Ectodermal cell (in vitro differentiated cells): ENCODE results near the gene TMEM89.

Experiments
- H3K27ac ChIP-seq: 2 replicates; pipeline ENCODE4 v1.7.0; 2013; ENCODE audit warnings: mild to moderate bottlenecking, low read depth, low read length; ENCODE audit not compliant: insufficient read depth, poor library complexity, severe bottlenecking
- H3K27me3 ChIP-seq: 2 replicates; pipeline ENCODE4 v1.7.0; 2013; ENCODE audit warnings: mild to moderate bottlenecking, low read length; ENCODE audit not compliant: insufficient read depth, control insufficient read depth, poor library complexity, severe bottlenecking
- H3K36me3 ChIP-seq: one replicate; pipeline ENCODE4 v1.7.0; 2013; ENCODE audit warnings: low read length; ENCODE audit not compliant: control insufficient read depth, insufficient read depth
- H3K4me1 ChIP-seq: one replicate; pipeline ENCODE4 v1.7.0; 2013; ENCODE audit warnings: low read length; ENCODE audit not compliant: control insufficient read depth, insufficient read depth
- H3K4me3 ChIP-seq: 2 replicates; pipeline ENCODE4 v1.7.0; 2013; ENCODE audit warnings: low read depth, low read length, control low read depth; ENCODE audit not compliant: insufficient read depth
- H3K9me3 ChIP-seq: 2 replicates; pipeline ENCODE4 v1.7.0; 2013; ENCODE audit warnings: mild to moderate bottlenecking, low read length, moderate library complexity; ENCODE audit not compliant: control insufficient read depth
- WGBS, 2 experiments: methylation state at CpG; one replicate each; pipeline ENCODE4 v1.1.7; 2013; ENCODE audit warnings: missing lambda C conversion rate in 2 of 2; 5-methylcytosine and 5-hydroxymethylcytosine counted together

Gene TMEM89

GRCh38 chr3:48631516-48632448 is 10.2 kb upstream of the TMEM89 start:
- Histone ChIP-seq H3K27me3 (no peaks in the 10 kb centered on the region), H3K4me1 (peaks cover 11% of the 10 kb centered on the region), H3K27ac (no peak overlapping the region), H3K4me3 (no peak overlapping the region), H3K9me3 (no peaks in the 10 kb centered on the region), H3K36me3 (peaks cover 14% of the 10 kb centered on the region)
- WGBS, 2 experiments: 95 to 96% methylated on average over 22 of the region's 22 CpGs

GRCh38 chr3:48630833-48631232 is 9.3 kb upstream of the TMEM89 start:
- Histone ChIP-seq H3K4me3 (no peak overlapping the region), H3K4me1 (peaks cover 6% of the 10 kb centered on the region), H3K9me3 (no peaks in the 10 kb centered on the region), H3K27ac (no peak overlapping the region), H3K27me3 (no peaks in the 10 kb centered on the region), H3K36me3 (peaks cover 16% of the 10 kb centered on the region)
- WGBS, 2 experiments: 93 to 96% methylated on average over 12 of the region's 12 CpGs

GRCh38 chr3:48630407-48630806 is 8.8 kb upstream of the TMEM89 start:
- peaks cover 16% of the 10 kb centered on the region for H3K36me3 ChIP-seq
- peaks cover 6% of the 10 kb centered on the region for H3K4me1 ChIP-seq
- no peaks in the 10 kb centered on the region for H3K9me3 ChIP-seq
- H3K4me3 ChIP-seq: no peak overlapping the region
- no peak overlapping the region for H3K27ac ChIP-seq
- 95 to 99% methylated on average over 8 of the region's 8 CpGs for WGBS, 2 experiments
- H3K27me3 ChIP-seq: no peaks in the 10 kb centered on the region

- 96% methylated on average over 12 of the region's 12 CpGs for WGBS, 2 experiments
- peaks cover 6% of the 10 kb centered on the region for H3K4me1 ChIP-seq
- H3K36me3 ChIP-seq: peaks cover 16% of the 10 kb centered on the region
- no peaks in the 10 kb centered on the region for H3K27me3 ChIP-seq
- H3K27ac ChIP-seq: no peak overlapping the region
- no peaks in the 10 kb centered on the region for H3K9me3 ChIP-seq
- H3K4me3 ChIP-seq: no peak overlapping the region
Observed at GRCh38 chr3:48629894-48630293, 8.3 kb upstream of the TMEM89 start.

GRCh38 chr3:48628277-48629017 is 6.9 kb upstream of the TMEM89 start:
- Histone ChIP-seq H3K4me1 (no peaks in the 10 kb centered on the region), H3K27ac (no peak overlapping the region), H3K27me3 (no peaks in the 10 kb centered on the region), H3K36me3 (peaks cover 16% of the 10 kb centered on the region), H3K9me3 (no peaks in the 10 kb centered on the region), H3K4me3 (no peak overlapping the region)
- WGBS, 2 experiments: 95 to 97% methylated on average over 13 of the region's 13 CpGs

- no peaks in the 10 kb centered on the region for H3K9me3 ChIP-seq
- peaks cover 5% of the 10 kb centered on the region for H3K36me3 ChIP-seq
- no peaks in the 10 kb centered on the region for H3K27me3 ChIP-seq
- H3K4me3 ChIP-seq: no peak overlapping the region
- no peak overlapping the region for H3K27ac ChIP-seq
- 95 to 96% methylated on average over 6 of the region's 6 CpGs for WGBS, 2 experiments
- no peaks in the 10 kb centered on the region for H3K4me1 ChIP-seq
Observed at GRCh38 chr3:48625600-48625999, 4.0 kb upstream of the TMEM89 start.

- 91 to 95% methylated on average over 10 of the region's 10 CpGs for WGBS, 2 experiments
- Histone ChIP-seq H3K4me3 (no peak overlapping the region), H3K36me3 (peaks cover 5% of the 10 kb centered on the region), H3K27me3 (no peaks in the 10 kb centered on the region), H3K4me1 (no peaks in the 10 kb centered on the region), H3K9me3 (no peaks in the 10 kb centered on the region), H3K27ac (no peak overlapping the region)
Observed at GRCh38 chr3:48624767-48625166, 3.2 kb upstream of the TMEM89 start.

- Histone ChIP-seq H3K4me3 (no peak overlapping the region), H3K27ac (no peak overlapping the region), H3K36me3 (peaks cover 12% of the 10 kb centered on the region), H3K9me3 (no peaks in the 10 kb centered on the region), H3K4me1 (no peaks in the 10 kb centered on the region), H3K27me3 (no peaks in the 10 kb centered on the region)
- WGBS, 2 experiments: 87 to 88% methylated on average over 6 of the region's 6 CpGs
Observed at GRCh38 chr3:48623851-48624547, 2.4 kb upstream of the TMEM89 start.

GRCh38 chr3:48619541-48620524 is 1.7 kb downstream of the TMEM89 start:
- Histone ChIP-seq H3K9me3 (peaks cover 2% of the 10 kb centered on the region), H3K27ac (no peak overlapping the region), H3K4me3 (no peak overlapping the region), H3K27me3 (no peaks in the 10 kb centered on the region), H3K4me1 (no peaks in the 10 kb centered on the region), H3K36me3 (peaks cover 7% of the 10 kb centered on the region)
- WGBS, 2 experiments: 92 to 93% methylated on average over 7 of the region's 7 CpGs
